ENCODE results near the gene CACNG5. TPM values are rescaled to one million over a fixed set of nuclear protein-coding genes. Genes with fewer than 3 reads are reported as not detected.

Gene CACNG5
- polyA plus RNA-seq (ENCODE audit: insufficient read length in 10 of 10) = under 1 TPM in 2 of 10 donors, not detected in 8; 0.10 to 0.16 TPM
- long read RNA-seq, donor 1 = 0 reads
- long read RNA-seq, donor 2 = 0 reads
- long read RNA-seq, donor 3 = 0 reads
- long read RNA-seq, donor 4 = 0 reads
- long read RNA-seq, donor 5 = 0 reads
- long read RNA-seq, donor 6 = 0 reads
- long read RNA-seq, donor 7 = 0 reads
- long read RNA-seq, donor 8 = 0 reads
- long read RNA-seq, donor 9 = 0 reads

- no peak for DNase-seq
Measured at GRCh38 chr17:66834919-66835454, at the start of gene CACNG5. TSS of gene CACNG5 (plus strand) at chr17:66835117. CDS start at chr17:66877333, 42,216 bp downstream.

GRCh38 chr17:66786107-66786506 is 48.8 kb upstream of the CACNG5 start:
- DNase-seq = no peak

- DNase-seq = no peak
Measured at GRCh38 chr17:66787914-66788313, 47.0 kb upstream of the CACNG5 start.

GRCh38 chr17:66789093-66789492 is 45.8 kb upstream of the CACNG5 start:
- DNase-seq = no peak

GRCh38 chr17:66789961-66790437 is 44.9 kb upstream of the CACNG5 start:
- DNase-seq = no peak

GRCh38 chr17:66790501-66791061 is 44.3 kb upstream of the CACNG5 start:
- no peak for DNase-seq

- DNase-seq = peak in 1 of 3 donors; percentile 32
Measured at GRCh38 chr17:66791347-66791746, 43.6 kb upstream of the CACNG5 start.

GRCh38 chr17:66793814-66794213 is 41.1 kb upstream of the CACNG5 start:
- no peak for DNase-seq

- no peak for DNase-seq
Measured at GRCh38 chr17:66795486-66795885, 39.4 kb upstream of the CACNG5 start.

- DNase-seq = peak in 1 of 3 donors; percentile 16
Measured at GRCh38 chr17:66799849-66800537, 34.9 kb upstream of the CACNG5 start.

GRCh38 chr17:66803474-66803951 is 31.4 kb upstream of the CACNG5 start:
- DNase-seq = no peak

- no peak for DNase-seq
Measured at GRCh38 chr17:66805567-66805966, 29.4 kb upstream of the CACNG5 start.

- DNase-seq = no peak
Measured at GRCh38 chr17:66807182-66807581, 27.7 kb upstream of the CACNG5 start.

- no peak for DNase-seq
Measured at GRCh38 chr17:66809408-66809807, 25.5 kb upstream of the CACNG5 start.

- no peak for DNase-seq
Measured at GRCh38 chr17:66810951-66811682, 23.8 kb upstream of the CACNG5 start.

GRCh38 chr17:66811683-66812054 is 23.2 kb upstream of the CACNG5 start:
- DNase-seq = no peak

GRCh38 chr17:66812571-66812970 is 22.3 kb upstream of the CACNG5 start:
- no peak for DNase-seq

- DNase-seq = no peak
Measured at GRCh38 chr17:66813296-66813695, 21.6 kb upstream of the CACNG5 start.

- DNase-seq = no peak
Measured at GRCh38 chr17:66814026-66814425, 20.9 kb upstream of the CACNG5 start.

- no peak for DNase-seq
Measured at GRCh38 chr17:66814570-66814969, 20.3 kb upstream of the CACNG5 start.

GRCh38 chr17:66817750-66818149 is 17.2 kb upstream of the CACNG5 start:
- DNase-seq = no peak

GRCh38 chr17:66819466-66819865 is 15.5 kb upstream of the CACNG5 start:
- DNase-seq = no peak

Data from muscle of back (tissue), 13 donors.